Activated effector memory CD4-positive, alpha-beta T cell treated with Interleukin-2 at 50 U/mL for 16 hours (primary cell): ENCODE results near the gene NEU1.
"Not testable (repeated sequence)": the region's sequence is repeated elsewhere in the genome, so short reads cannot be mapped to it uniquely, and the experiment has no call there.

Experiments used
- DNase-seq: peaks from one replicate; pipeline ENCODE4 v3.0.0-alpha.2; 2020

Gene NEU1

GRCh38 chr6:31862344-31863235 is at the start of gene NEU1:
NEU1 (minus strand) TSS chr6:31862821; CDS start chr6:31862776, 45 bp downstream.
- peak; percentile 98 for DNase-seq

- no peak for DNase-seq
These were observed 49.4 kb upstream of the NEU1 start for GRCh38 chr6:31911826-31912585.

GRCh38 chr6:31909298-31909697 is 46.7 kb upstream of the NEU1 start:
- DNase-seq, result not testable (repeated sequence)

GRCh38 chr6:31908791-31909190 is 46.2 kb upstream of the NEU1 start:
- no peak for DNase-seq

DNA sequence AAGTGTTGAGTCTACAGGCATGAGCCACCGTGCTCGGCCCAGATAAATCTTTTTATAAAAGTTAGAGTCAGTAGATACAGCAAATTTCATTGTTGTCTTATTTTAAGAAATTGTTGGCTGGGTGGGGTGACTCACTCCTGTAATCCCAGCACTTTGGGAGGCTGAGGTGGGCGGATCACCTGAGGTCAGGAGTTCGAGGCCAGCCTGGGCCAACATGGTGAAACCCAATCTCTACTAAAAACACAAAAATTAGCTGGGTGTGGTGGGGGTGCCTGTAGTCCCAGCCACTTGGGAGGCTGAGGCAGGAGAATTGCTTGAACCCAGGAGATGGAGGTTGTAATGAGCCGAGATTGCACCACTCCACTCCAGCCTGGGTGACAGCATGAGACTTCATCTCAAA is 45.6 kb upstream of the NEU1 start:
- not testable (repeated sequence) for DNase-seq

DNA sequence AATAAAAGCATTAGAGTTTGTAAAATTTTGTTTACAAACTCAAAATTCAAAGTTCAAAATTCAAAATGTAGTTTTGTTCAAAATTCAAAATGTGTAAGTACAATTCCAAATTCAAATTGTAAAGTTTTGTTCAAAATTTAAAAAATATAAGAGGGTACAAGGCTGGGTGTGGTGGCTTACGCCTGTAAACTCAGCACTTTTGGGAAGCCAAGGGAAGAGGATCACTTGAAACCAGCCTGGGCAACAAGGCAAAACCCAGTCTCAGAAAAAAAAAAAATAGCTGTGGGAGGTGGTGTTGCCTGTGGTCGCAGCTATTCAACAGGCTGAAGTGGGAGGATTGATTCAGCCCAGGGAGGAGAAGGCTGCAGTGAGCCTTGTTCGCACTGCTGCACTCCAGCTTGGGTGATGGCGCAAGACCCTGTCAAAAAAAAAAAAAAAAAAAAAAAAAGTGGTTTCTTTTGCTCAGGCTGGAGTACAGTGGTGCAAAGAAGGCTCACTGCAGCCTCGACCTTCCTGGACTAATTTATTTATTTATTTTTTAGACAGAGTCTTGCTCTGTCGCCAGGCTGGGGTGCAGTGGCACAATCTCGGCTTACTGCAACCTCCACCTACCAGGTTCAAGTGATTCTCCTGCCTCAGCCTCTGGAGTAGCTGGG is 44.7 kb upstream of the NEU1 start:
- no peak for DNase-seq

GRCh38 chr6:31906727-31907126 is 44.1 kb upstream of the NEU1 start:
- DNase-seq, result not testable (repeated sequence)

DNA sequence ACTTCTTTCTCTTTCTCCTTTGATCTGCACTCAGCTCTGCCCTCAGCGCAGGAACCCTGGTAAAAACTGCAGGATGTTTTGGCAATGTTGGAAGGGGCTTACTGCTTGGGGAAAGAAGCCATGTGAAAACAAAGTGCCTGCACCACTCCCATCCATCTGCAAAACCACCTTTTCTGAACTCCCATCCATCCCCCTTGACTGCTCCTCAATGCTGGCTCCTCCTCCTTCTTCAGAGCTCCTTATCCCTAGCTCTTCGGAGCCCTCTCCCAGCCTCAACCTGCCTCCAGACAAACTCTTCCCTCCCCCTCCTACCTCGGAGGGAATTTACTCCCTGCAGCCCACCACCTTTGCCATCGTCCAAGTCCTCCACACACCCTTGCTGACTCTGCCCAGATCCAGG is 43.5 kb upstream of the NEU1 start:
- no peak for DNase-seq

DNA sequence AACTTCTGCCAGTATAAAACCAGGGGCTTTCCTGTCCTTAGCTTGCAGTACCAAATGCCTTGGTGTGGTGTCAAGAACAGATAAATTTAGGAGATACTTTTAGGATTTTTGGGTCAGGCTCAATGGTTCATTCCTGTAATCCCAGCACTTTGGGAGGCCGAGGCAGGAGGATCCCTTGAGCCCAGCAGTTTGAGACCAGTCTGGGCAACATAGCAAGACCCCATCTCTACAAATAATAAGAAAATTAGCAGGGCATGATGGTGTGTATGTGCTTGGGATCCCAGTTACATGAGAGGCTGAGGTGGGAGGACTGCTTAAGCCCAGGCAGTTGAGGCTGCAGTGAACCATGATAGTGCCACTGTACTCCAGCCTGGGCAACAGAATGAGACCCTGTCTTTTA is 42.4 kb upstream of the NEU1 start:
- DNase-seq, result no peak

- no peak for DNase-seq
These were observed 41.3 kb upstream of the NEU1 start for GRCh38 chr6:31903957-31904356.

- DNase-seq, result peak; percentile 80
These were observed 39.5 kb upstream of the NEU1 start, which contains the start of gene ZBTB12 for GRCh38 chr6:31901953-31902643. ZBTB12 (minus strand) TSS chr6:31902086; CDS start chr6:31901305, 781 bp downstream.

DNA sequence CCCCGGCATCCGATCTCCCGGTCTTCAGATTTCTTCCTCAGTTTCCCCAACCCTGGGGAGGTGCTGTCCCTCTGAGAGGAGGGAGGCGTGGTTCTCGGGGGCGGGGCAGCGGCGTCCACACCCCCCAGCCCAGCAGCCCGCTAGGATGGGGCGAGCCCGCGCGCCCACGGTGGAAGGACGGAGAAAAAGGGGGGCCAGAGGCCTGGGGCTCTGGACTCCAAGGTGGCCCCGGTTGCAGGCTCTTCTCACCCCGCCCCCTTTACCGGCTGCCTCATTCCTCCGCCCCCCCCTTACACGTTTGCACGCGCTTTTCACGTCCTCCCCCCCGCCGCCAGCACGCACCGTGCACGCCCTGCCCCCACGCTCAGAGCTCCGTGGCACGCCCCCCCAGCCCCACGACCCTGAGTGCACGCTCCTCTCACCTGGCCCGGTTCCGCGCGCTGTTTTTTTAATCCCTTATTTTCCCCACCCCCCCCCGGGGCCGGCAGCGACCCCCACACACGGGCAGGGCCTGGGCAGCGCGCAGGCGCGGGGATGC is 38.9 kb upstream of the NEU1 start:
- peak; percentile 55 for DNase-seq

DNA sequence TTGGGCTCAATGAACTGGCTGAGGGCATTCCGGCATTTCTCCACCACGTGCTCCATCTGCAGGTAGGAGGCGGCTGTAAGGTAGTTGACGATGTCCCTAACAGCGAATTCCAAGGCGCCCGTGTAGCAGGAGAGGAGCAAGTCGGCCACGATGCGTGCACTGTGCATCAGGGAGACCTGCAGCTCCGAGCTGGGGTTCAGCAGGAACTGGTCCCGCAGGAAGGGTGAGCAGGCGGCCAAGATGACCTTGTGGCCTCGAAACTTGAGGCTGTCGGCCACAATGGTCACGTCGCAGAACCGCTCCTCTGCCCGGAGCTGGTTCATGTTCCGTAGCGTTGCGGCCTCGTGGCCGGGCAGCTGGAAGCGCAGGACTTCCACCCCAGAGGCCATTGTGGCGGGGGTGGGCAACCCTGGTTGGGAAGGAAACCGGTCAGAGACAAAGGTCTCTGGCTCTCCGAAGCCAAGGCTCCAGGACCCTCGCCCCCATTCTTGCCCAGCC is 38.3 kb upstream of the NEU1 start:
- no peak for DNase-seq

DNA sequence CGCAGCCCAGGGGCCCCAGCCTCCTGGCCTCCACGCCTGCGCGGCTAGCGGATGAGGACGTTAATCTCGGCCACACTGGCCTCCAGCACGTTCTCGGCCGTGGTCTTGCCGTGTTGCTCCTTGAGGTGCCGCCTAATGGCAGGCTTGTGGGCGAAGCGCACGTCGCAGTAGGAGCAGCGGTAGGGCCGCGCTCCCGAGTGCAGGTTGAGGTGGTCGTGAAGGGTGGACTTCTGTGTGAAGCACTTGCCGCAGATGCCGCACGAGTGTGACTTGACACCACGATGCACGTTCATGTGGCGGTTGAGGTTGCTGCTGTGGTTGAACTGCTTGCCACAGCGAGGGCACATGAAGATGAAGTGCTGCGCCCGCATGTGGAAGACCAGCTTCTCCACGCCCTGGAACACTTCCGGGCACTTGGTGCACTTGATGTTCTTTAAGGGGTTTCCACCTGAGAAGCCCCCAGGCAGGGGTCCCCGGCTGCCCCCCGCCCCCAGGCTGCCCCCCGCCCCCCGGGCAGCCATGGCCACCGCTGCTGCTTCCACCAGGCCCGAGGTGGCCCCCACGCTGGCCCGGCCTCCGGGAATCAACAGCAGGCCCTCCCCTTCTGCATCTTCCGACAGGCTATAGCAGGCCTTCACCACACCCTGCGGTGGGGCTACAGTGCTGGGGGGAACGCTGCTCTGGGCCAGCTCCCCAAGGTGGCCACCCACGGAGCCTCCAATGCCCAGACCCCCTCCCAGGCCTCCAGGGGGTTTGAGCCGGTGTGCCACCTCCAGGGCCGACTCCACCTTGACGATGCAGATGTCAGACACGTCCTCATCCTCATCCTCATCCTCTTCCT is 37.5 kb upstream of the NEU1 start:
- DNase-seq, result no peak

DNA sequence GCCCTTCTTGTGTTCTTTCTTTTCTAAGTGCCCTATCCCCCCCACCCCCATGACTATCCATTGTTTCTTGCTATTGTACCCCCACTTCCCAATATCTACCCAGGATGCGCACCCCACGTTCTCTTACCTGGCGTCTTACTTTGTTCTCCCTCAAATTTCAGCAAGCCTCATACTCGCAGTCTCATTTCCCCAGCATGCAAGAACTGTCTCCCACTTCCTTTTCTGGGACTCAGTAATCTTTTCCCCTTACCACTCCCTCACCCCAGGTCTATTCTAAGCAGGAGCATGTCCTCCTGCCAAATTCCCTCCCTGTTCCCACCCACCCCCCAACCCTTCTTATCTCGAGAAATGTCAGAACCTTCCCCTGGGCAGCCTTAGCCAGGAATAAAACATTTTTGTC is 36.6 kb upstream of the NEU1 start:
- DNase-seq, result no peak

DNA sequence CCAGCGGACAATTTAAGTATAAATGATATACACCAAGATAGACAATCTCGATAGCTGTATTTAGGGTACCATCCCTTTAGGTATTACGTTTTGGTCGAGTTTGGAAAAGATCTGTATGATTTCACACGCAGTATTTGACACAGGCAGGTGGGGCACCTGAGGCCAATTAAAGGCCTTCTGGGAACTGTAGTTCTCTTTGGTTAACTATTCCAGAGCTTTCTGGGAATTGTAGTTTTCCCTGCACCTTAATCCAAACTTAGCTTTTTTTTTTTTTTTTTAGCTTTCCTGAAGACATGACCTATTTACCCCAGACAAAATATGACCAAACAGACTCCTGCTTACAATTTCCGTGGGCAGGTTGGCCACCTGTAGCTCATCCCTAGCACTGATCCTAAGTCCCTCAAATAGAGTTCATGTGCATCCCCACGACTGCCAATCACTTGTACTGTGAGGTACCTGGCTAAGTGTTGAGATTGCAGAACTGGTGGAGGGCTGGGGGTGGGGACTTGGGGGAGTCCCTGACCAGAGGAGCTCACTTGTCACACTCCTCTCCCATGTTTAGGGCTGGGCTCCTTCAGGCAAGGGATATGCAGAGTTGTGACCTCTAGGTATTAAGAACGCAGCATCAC is 35.9 kb upstream of the NEU1 start:
- DNase-seq, result no peak

- DNase-seq, result peak; percentile 81
These were observed 35.2 kb upstream of the NEU1 start, which contains the start of gene EHMT2 for GRCh38 chr6:31897612-31898382. EHMT2 (minus strand) TSS chr6:31897698; CDS start chr6:31897677, 21 bp downstream.

DNA sequence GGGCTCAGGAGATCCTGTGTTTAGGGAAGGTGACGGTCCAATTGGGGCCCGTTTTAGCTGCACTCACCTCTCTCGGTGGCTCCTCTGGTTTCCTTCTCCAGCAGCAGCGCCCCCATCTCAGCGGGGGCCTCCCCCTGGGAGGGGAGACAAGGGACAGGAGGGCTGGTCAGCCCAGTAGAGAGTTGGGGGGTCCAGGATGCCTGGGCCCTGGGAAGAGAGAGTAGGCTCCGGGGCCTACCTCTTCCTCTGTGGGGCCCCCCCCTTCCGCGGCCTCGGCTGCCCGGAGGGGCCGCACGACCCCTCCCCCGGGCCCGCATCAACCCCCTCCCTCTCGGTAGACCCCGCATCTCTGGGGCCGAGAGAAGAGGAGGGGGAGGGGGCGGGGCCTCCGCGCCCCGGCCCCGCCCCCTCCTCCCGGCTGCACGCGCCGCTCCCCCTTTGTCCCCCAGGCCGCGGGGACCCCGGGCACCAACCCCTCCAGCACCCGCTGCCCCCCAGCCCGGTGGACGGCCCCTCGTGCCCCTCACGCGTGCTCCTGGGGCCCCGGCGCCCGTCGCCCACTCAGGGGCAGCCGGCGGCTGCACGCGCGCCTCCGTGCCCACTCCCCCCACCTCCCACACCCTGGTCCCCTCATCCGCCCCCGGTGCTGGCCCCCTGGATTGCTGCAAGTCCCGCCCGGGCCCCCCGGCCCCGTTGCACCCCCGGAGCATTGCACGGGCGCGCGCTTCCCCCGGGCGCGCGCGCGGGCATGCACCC is 34.4 kb upstream of the NEU1 start:
- no peak for DNase-seq

DNA sequence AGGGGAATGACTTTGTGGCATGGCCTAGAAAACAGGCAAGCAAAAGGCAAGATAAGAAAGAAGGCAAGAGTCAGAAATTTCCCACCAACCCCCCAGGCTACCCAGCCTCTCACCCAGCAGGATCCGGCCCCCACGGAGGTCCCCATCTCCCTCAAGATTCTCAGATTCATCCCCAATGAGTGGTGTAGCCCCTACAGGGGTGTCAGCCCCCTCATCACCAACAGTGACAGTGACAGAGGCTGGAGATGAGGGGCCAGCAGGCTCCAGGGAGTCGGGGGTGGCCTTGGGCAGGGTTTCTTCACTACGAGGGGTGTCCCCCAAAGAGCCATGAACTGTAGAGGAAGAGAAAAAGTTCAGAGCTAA is 33.9 kb upstream of the NEU1 start:
- DNase-seq, result no peak
